ENCODE measurements around the gene GRHPR. TPM values are rescaled to one million over a fixed set of nuclear protein-coding genes. Genes with fewer than 3 reads are reported as not detected.

Gene GRHPR
- total RNA-seq, 4 donors from 2014 or later: 74.5 to 117 (median 93.8) TPM

- H3K27me3 ChIP-seq: no peaks in the 10 kb centered on the region
- TF ChIP-seq POLR2A (IDR thresholded peaks at IDR 0.05): no peak
- peak; percentile 69 to 92 (median 86) for TF ChIP-seq CTCF (IDR thresholded peaks at IDR 0.05)
- no peak for DNase-seq
- H3K27ac ChIP-seq: peak overlapping the region in 2 of 4 donors; percentile 7 to 39
- intact Hi-C loops (cut with DNase I): no loop called here
- H3K4me3 ChIP-seq: peak overlapping the region in 1 of 4 donors; percentile 23
- no peaks in the 10 kb centered on the region for H3K9me3 ChIP-seq
- peaks cover 9 to 47% (median 15%) of the 10 kb centered on the region in 3 donors for H3K4me1 ChIP-seq
- WGBS, 2 donors: 28 to 29% methylated on average over 20 to 22 of the region's 22 CpGs
- no peaks in the 10 kb centered on the region for H3K36me3 ChIP-seq
Measured at GRCh38 chr9:37415011-37415719, 7.3 kb upstream of the GRHPR start.

GRCh38 chr9:37417252-37417803, 5.2 kb upstream of the GRHPR start:
- intact Hi-C loops (cut with DNase I): no loop called here

GRCh38 chr9:37417857-37418618, 4.5 kb upstream of the GRHPR start:
- Histone ChIP-seq H3K4me1 (peaks cover 6 to 38% (median 11%) of the 10 kb centered on the region in 3 donors), H3K27ac (no peak overlapping the region), H3K9me3 (no peaks in the 10 kb centered on the region), H3K27me3 (no peaks in the 10 kb centered on the region), H3K4me3 (no peak overlapping the region), H3K36me3 (no peaks in the 10 kb centered on the region)
- TF ChIP-seq CTCF (IDR thresholded peaks at IDR 0.05) (no peak), POLR2A (IDR thresholded peaks at IDR 0.05) (no peak)
- DNase-seq: no peak
- intact Hi-C loops (cut with DNase I): no loop called here
- WGBS, 2 donors: 70 to 96% methylated on average over 4 to 5 of the region's 9 CpGs

More at GRCh38 chr9:37417252-37417803, 5.2 kb upstream of the GRHPR start:
- DNase-seq: no peak
- Histone ChIP-seq H3K9me3 (no peaks in the 10 kb centered on the region), H3K27me3 (no peaks in the 10 kb centered on the region), H3K4me3 (no peak overlapping the region), H3K4me1 (peaks cover 14 to 44% (median 18%) of the 10 kb centered on the region in 3 donors), H3K36me3 (no peaks in the 10 kb centered on the region), H3K27ac (no peak overlapping the region)
- TF ChIP-seq CTCF (IDR thresholded peaks at IDR 0.05): no peak
- 89 to 91% methylated on average over 6 to 8 of the region's 9 CpGs for whole genome bisulfite sequencing, 2 donors

GRCh38 chr9:37419204-37419603, 3.3 kb upstream of the GRHPR start:
- no peak overlapping the region for H3K4me3 ChIP-seq
- H3K4me1 ChIP-seq: peaks cover 16 to 45% (median 20%) of the 10 kb centered on the region in 3 donors
- WGBS, 2 donors: 84 to 92% methylated on average over 5 of the region's 5 CpGs
- no peak for DNase-seq
- no peaks in the 10 kb centered on the region for H3K27me3 ChIP-seq
- no peaks in the 10 kb centered on the region for H3K36me3 ChIP-seq
- no peak overlapping the region for H3K27ac ChIP-seq
- TF ChIP-seq POLR2A (IDR thresholded peaks at IDR 0.05) (no peak), CTCF (IDR thresholded peaks at IDR 0.05) (no peak)
- H3K9me3 ChIP-seq: no peaks in the 10 kb centered on the region
- intact Hi-C loops (cut with DNase I): no loop called here

Data from esophagus squamous epithelium (tissue), 5 donors.